CD14-positive monocyte (primary cell): ENCODE measurements around the gene EEPD1. TPM values are rescaled to one million over a fixed set of nuclear protein-coding genes. Genes with fewer than 3 reads are reported as not detected.

Experiments used
- DNase-seq, 3 donors: peaks; one replicate each; pipeline ENCODE4 v3.0.0-alpha.2; 2011 to 2022
- H2AFZ ChIP-seq: 2 replicates; pipeline ENCODE4 v1.6.0; 2012; ENCODE audit warnings: mild to moderate bottlenecking, low read depth, low read length, inconsistent platforms; ENCODE audit not compliant: insufficient read depth, poor library complexity, severe bottlenecking
- H3K27ac ChIP-seq, 2 donors: 1 replicate in 1 of 2; 2 replicates in 1 of 2; pipeline ENCODE4 v1.5.1; 2012 to 2013; ENCODE audit warnings: low read length in 2 of 2, control low read depth in 1 of 2, inconsistent platforms in 1 of 2, low read depth in 1 of 2, mild to moderate bottlenecking in 1 of 2
- H3K27me3 ChIP-seq, 2 donors: one replicate each; pipeline versions ENCODE4 v1.6.0 to v1.6.1; 2011 to 2013; ENCODE audit warnings: low read length in 2 of 2; ENCODE audit not compliant: control insufficient read depth in 2 of 2, insufficient read depth in 2 of 2
- H3K36me3 ChIP-seq, 2 donors: replicated peaks in 1 of 2; 1 replicate in 1 of 2; 2 replicates in 1 of 2; pipeline versions ENCODE4 v1.5.1 to v1.6.1; 2012 to 2013; ENCODE audit warnings: low read length in 2 of 2, control low read depth in 1 of 2, inconsistent platforms in 1 of 2, mild to moderate bottlenecking in 1 of 2; ENCODE audit not compliant: insufficient read depth in 2 of 2, control insufficient read depth in 1 of 2
- H3K4me1 ChIP-seq, 2 donors: 1 replicate in 1 of 2; 2 replicates in 1 of 2; pipeline versions ENCODE4 v1.5.1 to v1.6.1; 2012 to 2013; ENCODE audit warnings: low read length in 2 of 2, control low read depth in 1 of 2, inconsistent platforms in 1 of 2, mild to moderate bottlenecking in 1 of 2, moderate library complexity in 1 of 2; ENCODE audit not compliant: insufficient read depth in 2 of 2, control insufficient read depth in 1 of 2
- H3K4me2 ChIP-seq: replicated peaks from 2 replicates; pipeline ENCODE3; 2012; ENCODE audit warnings: low read length, moderate library complexity, mild to moderate bottlenecking; ENCODE audit not compliant: poor library complexity, severe bottlenecking; ENCODE audit errors: extremely low read depth
- H3K4me3 ChIP-seq, 3 experiments: fragments of 200-600 bp in 1 of 3; sonication (generic) in 1 of 3; replicated peaks in 1 of 3; 1 replicate in 2 of 3; 2 replicates in 1 of 3; pipeline ENCODE4 v1.5.1; 2011 to 2013; ENCODE audit warnings: low read length in 3 of 3, mild to moderate bottlenecking in 3 of 3, control low read depth in 2 of 3, low read depth in 2 of 3, inconsistent platforms in 1 of 3, moderate library complexity in 1 of 3
- H3K79me2 ChIP-seq: 2 replicates; pipeline ENCODE4 v1.6.0; 2012; ENCODE audit warnings: mild to moderate bottlenecking, control low read depth, inconsistent platforms, low read length, moderate library complexity; ENCODE audit not compliant: insufficient read depth
- H3K9ac ChIP-seq: 2 replicates; pipeline ENCODE4 v1.6.0; 2017; ENCODE audit warnings: low read length, mild to moderate bottlenecking; ENCODE audit not compliant: insufficient read depth, poor library complexity, severe bottlenecking
- H3K9me3 ChIP-seq, 2 donors: replicated peaks in 1 of 2; 1 replicate in 1 of 2; 2 replicates in 1 of 2; pipeline versions ENCODE4 v1.5.1 to v1.6.1; 2012 to 2013; ENCODE audit warnings: low read length in 2 of 2, control low read depth in 1 of 2; ENCODE audit not compliant: control insufficient read depth in 1 of 2, insufficient read depth in 1 of 2
- H4K20me1 ChIP-seq: 2 replicates; pipeline ENCODE4 v1.6.0; 2012; ENCODE audit warnings: mild to moderate bottlenecking, low read length, control low read depth, moderate library complexity; ENCODE audit not compliant: insufficient read depth
- H3K27ac Mint-ChIP-seq, 7 donors: one replicate each; pipeline ENCODE4 v1.8.0; 2020; ENCODE audit warnings: mild to moderate bottlenecking in 7 of 7, mixed read lengths in 7 of 7, moderate library complexity in 6 of 7, inconsistent platforms in 2 of 7
- H3K27me3 Mint-ChIP-seq, 3 donors: one replicate each; pipeline ENCODE4 v1.8.0; 2021 to 2022; ENCODE audit warnings: low read depth in 3 of 3, mild to moderate bottlenecking in 3 of 3, mixed read lengths in 3 of 3, moderate library complexity in 3 of 3, inconsistent platforms in 1 of 3
- H3K36me3 Mint-ChIP-seq, 2 donors: one replicate each; pipeline ENCODE4 v1.8.0; 2020; ENCODE audit warnings: mixed read lengths in 2 of 2, inconsistent platforms in 1 of 2, mild to moderate bottlenecking in 1 of 2
- H3K4me1 Mint-ChIP-seq: one replicate; pipeline ENCODE4 v1.8.0; 2020; ENCODE audit warnings: mild to moderate bottlenecking, mixed read lengths
- H3K4me3 Mint-ChIP-seq, 2 donors: one replicate each; pipeline ENCODE4 v1.8.0; 2020; ENCODE audit warnings: mild to moderate bottlenecking in 2 of 2, mixed read lengths in 2 of 2, moderate library complexity in 1 of 2
- H3K9me3 Mint-ChIP-seq, 7 donors: one replicate each; pipeline ENCODE4 v1.8.0; 2020 to 2022; ENCODE audit warnings: mixed read lengths in 7 of 7, mild to moderate bottlenecking in 6 of 7, moderate library complexity in 6 of 7, inconsistent platforms in 2 of 7
- CTCF ChIP-seq: fragments of 200-600 bp; IDR thresholded peaks from one replicate; pipeline ENCODE4 v1.8.0; 2022; ENCODE audit warnings: antibody characterized with exemption, mild to moderate bottlenecking
- WGBS: methylation state at CpG from one replicate; pipeline ENCODE4 v1.1.5; 2013; ENCODE audit warnings: missing lambda C conversion rate; ENCODE audit not compliant: insufficient coverage; 5-methylcytosine and 5-hydroxymethylcytosine counted together
- intact Hi-C, 2 donors: fragments of 100-400 bp; cut with micrococcal nuclease; formaldehyde crosslinking; loops; one replicate each; pipeline versions ENCODE4 v1.15.0 to v1.15.1; 2023
- polyA plus RNA-seq, 3 donors: library from polyadenylated mRNA; depleted of rRNA in 1 of 3; unstranded in 2 of 3; stranded (reverse) in 1 of 3; fragments of 300-500 nt in 2 of 3; fragments of >200 nt in 1 of 3; fragmentation: Illumina TruSeq in 2 of 3; gene quantifications; 1 replicate in 2 of 3; 2 replicates in 1 of 3; pipeline ENCODE4 v1.2.3, GENCODE V29; 2012 to 2021

The EEPD1 gene
- polyA plus RNA-seq, 3 donors = 8.6 to 14.4 (median 12.6) TPM

DNA sequence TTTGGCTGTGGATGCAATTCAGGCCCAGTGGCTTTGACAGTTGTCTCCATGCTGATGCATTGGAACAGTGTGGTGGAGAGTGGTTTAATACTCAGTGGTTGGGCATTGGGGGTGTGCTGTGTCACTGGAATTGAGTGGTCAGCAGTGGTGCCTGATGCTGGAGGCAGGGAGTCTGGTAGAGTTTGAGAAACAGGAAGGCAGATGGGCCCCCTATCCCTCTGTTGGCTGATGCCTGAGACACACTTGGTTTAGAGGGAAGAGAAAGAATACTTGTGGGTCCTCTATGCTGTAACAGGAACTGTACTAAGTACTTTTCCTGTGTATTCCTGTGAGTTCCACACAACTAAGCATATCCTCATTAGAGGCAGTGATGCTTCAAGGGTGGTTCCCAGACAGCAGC lies 55.4 kb downstream of the EEPD1 start:
- H3K4me3 ChIP-seq = peak overlapping the region in 1 of 3 experiments; percentile 21
- Mint-ChIP-seq H3K4me3 (peak overlapping the region; percentile 32 to 53), H3K36me3 (peaks cover 0 to 26% of the 10 kb centered on the region in 2 donors), H3K9me3 (peaks cover 0 to 2% (median 0%) of the 10 kb centered on the region in 7 donors), H3K4me1 (peaks cover 40% of the 10 kb centered on the region), H3K27me3 (peaks cover 0 to 3% (median 2%) of the 10 kb centered on the region in 3 donors), H3K27ac (peak overlapping the region; percentile 86 to 93 (median 91))
- peaks cover 3% of the 10 kb centered on the region for H3K79me2 ChIP-seq
- no peak overlapping the region for H2AFZ ChIP-seq
- H3K9me3 ChIP-seq = no peaks in the 10 kb centered on the region
- DNase-seq = peak; percentile 45 to 50 (median 49)
- H3K27ac ChIP-seq = peak overlapping the region; percentile 71 to 82
- H3K36me3 ChIP-seq = no peaks in the 10 kb centered on the region
- H3K4me1 ChIP-seq = peaks cover 29 to 32% of the 10 kb centered on the region in 2 donors
- H4K20me1 ChIP-seq = peaks cover 12% of the 10 kb centered on the region
- intact Hi-C loops = loop anchor here (5.0 kb wide), 5 partner anchors 51 to 84 kb away; no protein-coding TSS in a partner anchor
- no peak for TF ChIP-seq CTCF
- H3K9ac ChIP-seq = peak overlapping the region; percentile 19
- no peaks in the 10 kb centered on the region for H3K27me3 ChIP-seq
- H3K4me2 ChIP-seq = peak overlapping the region; percentile 27

DNA sequence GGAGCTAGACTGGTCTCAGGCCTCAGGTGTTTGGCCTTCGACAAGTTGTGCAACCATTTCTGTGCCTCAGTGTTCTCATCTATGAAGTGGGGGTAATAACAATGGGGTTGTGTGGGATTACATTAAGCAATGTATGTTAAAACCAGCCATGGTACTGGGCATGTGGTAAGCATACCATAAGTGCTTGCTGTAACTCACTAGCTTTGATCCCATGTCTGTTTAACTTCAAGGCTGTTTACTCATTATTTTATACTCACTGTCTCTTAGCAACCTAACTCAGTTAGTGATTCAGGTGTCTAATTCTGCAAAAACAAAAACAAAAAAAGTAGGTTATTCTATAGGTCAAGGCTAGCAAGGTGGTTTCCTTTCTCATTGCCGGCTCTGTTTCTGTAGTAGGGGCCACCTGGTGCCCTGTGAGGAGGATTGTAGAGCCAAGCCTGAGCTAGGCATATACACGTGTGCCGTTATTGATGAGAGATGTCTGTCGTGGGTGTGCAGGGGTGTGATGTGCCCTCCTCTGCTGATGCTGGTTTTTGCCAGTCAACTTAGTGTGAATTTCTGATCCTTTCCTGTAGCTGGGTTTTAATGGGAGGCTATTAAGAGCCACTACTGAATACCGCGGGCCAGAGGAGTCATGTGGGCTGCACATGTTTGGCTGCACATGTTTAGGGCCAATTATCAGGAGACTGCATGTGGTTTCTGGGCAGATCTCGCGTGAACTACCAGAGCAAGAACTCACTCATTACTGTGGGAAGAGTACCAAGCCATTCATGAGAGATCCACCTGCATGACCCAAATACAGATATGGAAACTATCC lies 56.2 kb downstream of the EEPD1 start:
- WGBS = 95% methylated on average over 7 of the region's 9 CpGs
- H3K27ac Mint-ChIP-seq = peak overlapping the region in 5 of 7 donors; percentile 68 to 92 (median 89)
- peaks cover 0 to 5% (median 0%) of the 10 kb centered on the region in 7 donors for H3K9me3 Mint-ChIP-seq
- Histone ChIP-seq H3K9ac (no peak overlapping the region), H2AFZ (no peak overlapping the region), H3K4me1 (peaks cover 26 to 28% of the 10 kb centered on the region in 2 donors), H3K27ac (peak overlapping the region in 1 of 2 donors; percentile 82), H3K4me2 (no peak overlapping the region), H3K4me3 (peak overlapping the region in 1 of 3 experiments; percentile 21), H3K36me3 (no peaks in the 10 kb centered on the region), H3K9me3 (no peaks in the 10 kb centered on the region), H4K20me1 (peaks cover 12% of the 10 kb centered on the region), H3K79me2 (peaks cover 3% of the 10 kb centered on the region), H3K27me3 (no peaks in the 10 kb centered on the region)
- no peak for TF ChIP-seq CTCF
- intact Hi-C loops = loop anchor here (5.0 kb wide), 5 partner anchors 52 to 83 kb away; no protein-coding TSS in a partner anchor
- H3K4me3 Mint-ChIP-seq = no peak overlapping the region
- H3K27me3 Mint-ChIP-seq = peaks cover 0 to 3% (median 2%) of the 10 kb centered on the region in 3 donors
- peaks cover 34% of the 10 kb centered on the region for H3K4me1 Mint-ChIP-seq
- H3K36me3 Mint-ChIP-seq = peaks cover 3 to 24% of the 10 kb centered on the region in 2 donors
- DNase-seq = no peak
